Measurements from ENCODE around the gene QSOX2. TPM values are rescaled to one million over a fixed set of nuclear protein-coding genes. Genes with fewer than 3 reads are reported as not detected.
A peak's percentile ranks its signal among the peaks of the same experiment; 100 is the strongest.

QSOX2 gene
- total RNA-seq, 1 donor from 2014 or later, result 24.1 TPM

DNA sequence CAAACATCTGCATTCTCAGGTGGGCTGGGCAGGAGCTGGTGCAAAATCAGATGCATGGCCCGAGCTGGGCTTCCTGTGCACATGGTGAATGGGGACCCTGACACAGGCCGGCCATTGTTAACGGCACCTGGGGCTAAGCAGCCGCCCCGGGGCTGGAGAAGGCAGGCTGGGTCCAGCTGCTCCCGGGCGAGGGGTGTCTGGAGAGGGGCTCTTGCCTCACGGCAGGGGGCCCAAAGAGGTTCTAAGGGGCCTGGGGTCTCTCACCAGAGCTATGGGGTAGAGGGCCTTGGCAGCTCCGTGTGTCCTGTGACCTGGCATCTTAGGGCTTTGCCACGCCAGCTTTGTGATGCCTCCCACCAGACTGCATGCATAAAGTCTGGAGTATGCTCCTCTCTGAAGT lies 5.1 kb upstream of the QSOX2 start:
- peaks cover 3% of the 10 kb centered on the region for H3K4me1 Mint-ChIP-seq (ENCODE audit: low read depth)
- no peaks in the 10 kb centered on the region for H3K36me3 Mint-ChIP-seq (ENCODE audit: insufficient read depth)
- TF ChIP-seq, protein P1, sequence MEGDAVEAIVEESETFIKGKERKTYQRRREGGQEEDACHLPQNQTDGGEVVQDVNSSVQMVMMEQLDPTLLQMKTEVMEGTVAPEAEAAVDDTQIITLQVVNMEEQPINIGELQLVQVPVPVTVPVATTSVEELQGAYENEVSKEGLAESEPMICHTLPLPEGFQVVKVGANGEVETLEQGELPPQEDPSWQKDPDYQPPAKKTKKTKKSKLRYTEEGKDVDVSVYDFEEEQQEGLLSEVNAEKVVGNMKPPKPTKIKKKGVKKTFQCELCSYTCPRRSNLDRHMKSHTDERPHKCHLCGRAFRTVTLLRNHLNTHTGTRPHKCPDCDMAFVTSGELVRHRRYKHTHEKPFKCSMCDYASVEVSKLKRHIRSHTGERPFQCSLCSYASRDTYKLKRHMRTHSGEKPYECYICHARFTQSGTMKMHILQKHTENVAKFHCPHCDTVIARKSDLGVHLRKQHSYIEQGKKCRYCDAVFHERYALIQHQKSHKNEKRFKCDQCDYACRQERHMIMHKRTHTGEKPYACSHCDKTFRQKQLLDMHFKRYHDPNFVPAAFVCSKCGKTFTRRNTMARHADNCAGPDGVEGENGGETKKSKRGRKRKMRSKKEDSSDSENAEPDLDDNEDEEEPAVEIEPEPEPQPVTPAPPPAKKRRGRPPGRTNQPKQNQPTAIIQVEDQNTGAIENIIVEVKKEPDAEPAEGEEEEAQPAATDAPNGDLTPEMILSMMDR (IDR thresholded peaks at IDR 0.05; ENCODE audit: unreplicated experiment), result no peak
- peaks cover 20% of the 10 kb centered on the region for H3K27me3 Mint-ChIP-seq
- H3K4me3 Mint-ChIP-seq (ENCODE audit: low read depth), result no peak overlapping the region
- no peak for DNase-seq (ENCODE audit: low spot score, unreplicated experiment)
- H3K9me3 Mint-ChIP-seq (ENCODE audit: low read depth), result no peaks in the 10 kb centered on the region
- H3K27ac Mint-ChIP-seq, result no peak overlapping the region

DNA sequence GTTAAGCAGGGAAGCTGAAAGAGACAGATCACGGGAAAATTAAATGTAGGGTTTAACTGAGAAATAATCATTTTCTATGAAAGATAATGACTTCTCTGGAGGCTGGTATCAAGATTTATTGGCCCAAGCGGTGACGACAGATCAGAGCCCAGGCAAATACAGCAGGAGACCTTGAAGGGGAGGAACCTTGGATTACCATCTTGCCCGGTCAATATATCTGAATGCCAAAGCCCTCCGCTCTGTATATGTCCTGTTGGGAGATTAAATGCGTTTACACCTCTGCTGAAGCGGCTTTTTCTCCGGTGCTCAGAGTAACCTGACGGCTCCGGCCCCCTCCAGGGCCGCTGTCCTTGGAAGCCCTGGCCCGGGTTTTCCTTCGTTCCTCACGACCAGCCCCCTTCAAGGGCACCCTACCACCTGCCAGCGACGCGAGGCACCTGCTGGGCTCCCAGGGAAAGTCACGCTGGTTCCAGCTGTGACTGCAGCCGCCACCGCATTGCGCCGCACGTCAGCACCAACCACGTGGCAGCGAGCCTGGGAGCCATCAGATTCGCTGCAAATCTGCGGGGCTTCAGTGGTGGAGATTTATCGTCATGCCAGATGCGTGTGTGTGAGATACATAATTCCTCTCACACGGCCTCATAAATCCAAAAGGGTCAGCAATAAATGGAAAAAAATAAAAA lies 4.4 kb upstream of the QSOX2 start:
- Mint-ChIP-seq H3K4me1 (ENCODE audit: low read depth) (peaks cover 5% of the 10 kb centered on the region), H3K27me3 (peaks cover 20% of the 10 kb centered on the region), H3K36me3 (ENCODE audit: insufficient read depth) (no peaks in the 10 kb centered on the region), H3K4me3 (ENCODE audit: low read depth) (no peak overlapping the region), H3K27ac (no peak overlapping the region), H3K9me3 (ENCODE audit: low read depth) (no peaks in the 10 kb centered on the region)
- TF ChIP-seq, protein P1 (IDR thresholded peaks at IDR 0.05; ENCODE audit: unreplicated experiment), result no peak
- DNase-seq (ENCODE audit: low spot score, unreplicated experiment), result no peak

DNA sequence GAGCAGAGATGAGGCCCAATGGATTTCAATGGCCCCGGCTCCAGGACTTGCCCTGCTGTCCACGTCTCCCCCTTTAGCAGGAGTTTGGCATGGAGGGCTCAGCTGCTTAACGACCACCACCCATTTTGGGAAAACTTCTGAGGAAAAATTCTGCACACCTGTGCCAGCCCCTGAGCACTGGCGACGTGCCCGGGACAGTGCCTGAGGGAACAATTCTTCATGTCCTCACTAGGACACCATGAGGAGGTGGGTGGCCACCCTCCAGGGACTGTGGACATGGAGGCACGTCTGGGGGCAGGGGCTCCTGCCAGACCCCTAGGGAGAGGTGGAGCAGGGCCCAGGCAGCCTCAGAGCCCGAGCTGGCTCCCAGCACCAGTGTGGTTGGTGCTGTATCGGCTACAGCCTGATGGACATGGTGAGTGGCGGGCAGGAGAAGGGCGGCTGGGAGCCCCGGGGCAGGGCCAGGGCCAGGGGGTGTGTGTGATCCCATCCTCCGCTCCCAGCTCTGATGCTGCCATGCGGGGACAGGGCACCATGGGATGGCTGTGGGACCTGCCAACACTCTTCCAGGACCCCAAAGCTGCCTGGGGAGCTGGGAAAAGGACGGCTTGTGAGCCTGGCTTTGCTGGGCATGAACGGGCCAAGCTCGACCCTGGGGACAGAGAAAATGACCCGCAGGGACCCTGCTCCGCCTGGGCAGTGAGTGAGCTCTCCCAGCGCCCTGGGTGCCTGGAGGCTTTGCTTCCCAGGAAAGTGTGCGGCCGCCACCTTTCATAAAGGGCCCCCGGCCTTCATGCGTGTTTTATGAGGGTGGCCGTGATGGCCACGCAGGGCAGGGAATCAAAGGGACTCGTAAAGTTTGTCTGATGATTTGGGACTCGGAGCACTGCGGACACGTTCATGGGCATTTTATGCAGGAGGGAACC lies 3.6 kb upstream of the QSOX2 start:
- H3K4me1 Mint-ChIP-seq (ENCODE audit: low read depth), result peaks cover 13% of the 10 kb centered on the region
- H3K9me3 Mint-ChIP-seq (ENCODE audit: low read depth), result no peaks in the 10 kb centered on the region
- TF ChIP-seq, protein P1 (IDR thresholded peaks at IDR 0.05; ENCODE audit: unreplicated experiment), result no peak
- H3K4me3 Mint-ChIP-seq (ENCODE audit: low read depth), result no peak overlapping the region
- H3K27ac Mint-ChIP-seq, result no peak overlapping the region
- no peaks in the 10 kb centered on the region for H3K36me3 Mint-ChIP-seq (ENCODE audit: insufficient read depth)
- peaks cover 20% of the 10 kb centered on the region for H3K27me3 Mint-ChIP-seq
- no peak for DNase-seq (ENCODE audit: low spot score, unreplicated experiment)

DNA sequence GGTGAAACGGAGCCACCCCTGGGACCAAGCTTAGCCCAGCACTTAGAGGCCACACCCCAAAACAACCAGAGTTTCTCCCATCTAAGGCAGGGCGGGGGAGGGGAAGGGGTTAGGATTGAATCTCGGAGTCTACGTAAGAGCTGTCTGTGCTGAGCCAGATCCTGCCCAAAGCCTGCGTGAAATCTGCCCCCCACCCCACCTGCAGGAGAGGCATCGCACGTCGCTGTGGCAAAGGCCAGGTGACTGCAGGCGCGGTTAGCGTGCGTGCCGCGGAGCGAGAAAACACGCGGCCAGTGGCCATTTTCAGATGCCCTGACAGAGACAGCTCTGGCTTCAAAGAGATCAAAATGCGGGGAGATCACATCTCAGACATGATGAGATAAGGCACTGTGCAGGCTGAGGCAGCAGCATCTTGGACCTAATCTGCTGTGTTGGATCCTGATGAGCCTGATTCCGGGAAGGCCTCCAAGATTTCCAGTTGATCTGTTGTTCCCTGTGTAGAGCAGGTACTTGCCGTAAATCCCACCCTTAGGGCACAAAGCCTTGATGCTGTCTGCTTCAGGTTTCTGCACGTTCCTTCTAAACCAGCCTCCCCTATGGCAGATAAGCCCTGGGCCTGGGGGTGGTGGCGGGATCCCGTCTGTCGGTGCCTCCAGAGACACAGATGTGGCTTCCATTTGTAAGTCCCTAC lies 2.5 kb upstream of the QSOX2 start:
- peaks cover 17% of the 10 kb centered on the region for H3K4me1 Mint-ChIP-seq (ENCODE audit: low read depth)
- no peaks in the 10 kb centered on the region for H3K36me3 Mint-ChIP-seq (ENCODE audit: insufficient read depth)
- DNase-seq (ENCODE audit: low spot score, unreplicated experiment), result no peak
- H3K4me3 Mint-ChIP-seq (ENCODE audit: low read depth), result no peak overlapping the region
- TF ChIP-seq, protein P1 (IDR thresholded peaks at IDR 0.05; ENCODE audit: unreplicated experiment), result no peak
- H3K27ac Mint-ChIP-seq, result no peak overlapping the region
- H3K27me3 Mint-ChIP-seq, result peaks cover 20% of the 10 kb centered on the region
- no peaks in the 10 kb centered on the region for H3K9me3 Mint-ChIP-seq (ENCODE audit: low read depth)

DNA sequence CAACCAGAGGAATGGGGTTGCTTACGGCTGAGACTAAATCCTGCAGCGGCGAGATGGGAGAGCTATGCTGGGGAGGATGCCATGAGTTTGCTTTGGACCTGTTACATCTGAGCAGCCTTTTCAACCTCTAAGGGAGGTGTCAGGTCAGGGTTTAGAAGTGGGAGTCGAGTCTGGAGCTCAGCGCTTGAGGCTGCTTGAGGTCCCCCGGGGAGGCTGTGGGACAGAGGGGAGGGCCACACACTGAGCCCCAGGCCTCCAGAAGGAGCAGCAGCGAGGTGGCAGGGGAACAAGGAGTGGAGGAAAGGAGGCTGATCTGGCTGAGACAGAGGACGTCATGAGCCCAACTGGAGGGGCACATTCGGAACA lies 1.9 kb upstream of the QSOX2 start:
- no peak for DNase-seq (ENCODE audit: low spot score, unreplicated experiment)

More for the DNA sequence above, 1.9 kb upstream of the QSOX2 start:
- no peaks in the 10 kb centered on the region for H3K9me3 Mint-ChIP-seq (ENCODE audit: low read depth)
- H3K27ac Mint-ChIP-seq, result peak overlapping the region; percentile 87
- H3K4me1 Mint-ChIP-seq (ENCODE audit: low read depth), result peaks cover 17% of the 10 kb centered on the region
- H3K36me3 Mint-ChIP-seq (ENCODE audit: insufficient read depth), result no peaks in the 10 kb centered on the region
- H3K27me3 Mint-ChIP-seq, result peaks cover 20% of the 10 kb centered on the region
- H3K4me3 Mint-ChIP-seq (ENCODE audit: low read depth), result no peak overlapping the region
- TF ChIP-seq, protein P1 (IDR thresholded peaks at IDR 0.05; ENCODE audit: unreplicated experiment), result no peak

Measured in progenitor cell of endocrine pancreas (in vitro differentiated cells).